Liver (tissue), 9 donors: ENCODE data around the gene SMIM29. TPM values are rescaled to one million over a fixed set of nuclear protein-coding genes. Genes with fewer than 3 reads are reported as not detected.

Experiments
- DNase-seq: peaks from one replicate; pipeline ENCODE4 v3.0.0-alpha.2; 2017; ENCODE audit warnings: low spot score
- H3K27ac ChIP-seq, 2 donors: one replicate each; pipeline ENCODE4 v1.7.0; 2013; ENCODE audit warnings: inconsistent platforms in 2 of 2, low read length in 2 of 2, control low read depth in 1 of 2, low read depth in 1 of 2, mild to moderate bottlenecking in 1 of 2
- H3K27me3 ChIP-seq, 4 donors: one replicate each; pipeline versions ENCODE4 v1.6.1 to v1.7.0; 2013; ENCODE audit warnings: low read length in 3 of 4, inconsistent platforms in 1 of 4, mild to moderate bottlenecking in 1 of 4, moderate library complexity in 1 of 4; ENCODE audit not compliant: control insufficient read depth in 4 of 4, insufficient read depth in 4 of 4
- H3K36me3 ChIP-seq, 4 donors: one replicate each; pipeline versions ENCODE4 v1.6.1 to v1.7.0; 2013; ENCODE audit warnings: low read length in 3 of 4, mild to moderate bottlenecking in 3 of 4, low read depth in 1 of 4, moderate library complexity in 1 of 4; ENCODE audit not compliant: control insufficient read depth in 4 of 4, insufficient read depth in 3 of 4
- H3K4me1 ChIP-seq, 4 donors: one replicate each; pipeline versions ENCODE4 v1.6.1 to v1.7.0; 2013; ENCODE audit warnings: low read length in 3 of 4, mild to moderate bottlenecking in 3 of 4, moderate library complexity in 1 of 4; ENCODE audit not compliant: control insufficient read depth in 4 of 4, insufficient read depth in 4 of 4
- H3K4me3 ChIP-seq, 3 donors: one replicate each; pipeline versions ENCODE4 v1.6.1 to v1.7.0; 2013; ENCODE audit warnings: low read length in 3 of 3, control low read depth in 1 of 3, low read depth in 1 of 3, mild to moderate bottlenecking in 1 of 3
- H3K9ac ChIP-seq, 2 donors: one replicate each; pipeline ENCODE4 v1.7.0; 2013; ENCODE audit warnings: low read length in 2 of 2, mild to moderate bottlenecking in 2 of 2, moderate library complexity in 2 of 2, control low read depth in 1 of 2, low read depth in 1 of 2
- H3K9me3 ChIP-seq, 4 donors: one replicate each; pipeline versions ENCODE4 v1.6.1 to v1.7.0; 2013; ENCODE audit warnings: low read length in 3 of 4; ENCODE audit not compliant: control insufficient read depth in 4 of 4
- EGR1 ChIP-seq, 2 donors: IDR thresholded peaks; 2 replicates each; pipeline ENCODE4 v1.6.1; 2016 to 2018; ENCODE audit warnings: antibody characterized with exemption in 2 of 2, low read depth in 2 of 2
- GABPA ChIP-seq, 2 donors: IDR thresholded peaks in 1 of 2; conservative IDR thresholded peaks in 1 of 2; 2 replicates each; pipeline ENCODE4 v1.6.1; 2016; ENCODE audit warnings: antibody characterized with exemption in 2 of 2, mild to moderate bottlenecking in 1 of 2, moderate library complexity in 1 of 2
- HNF4G ChIP-seq: IDR thresholded peaks from 2 replicates; pipeline ENCODE4 v1.6.1; 2016; ENCODE audit warnings: antibody characterized with exemption
- JUND ChIP-seq, 2 donors: IDR thresholded peaks; 2 replicates each; pipeline ENCODE4 v1.6.1; 2016; ENCODE audit warnings: antibody characterized with exemption in 2 of 2
- NR2F2 ChIP-seq: IDR thresholded peaks from 2 replicates; pipeline ENCODE4 v1.6.1; 2016; ENCODE audit warnings: antibody characterized with exemption
- RAD21 ChIP-seq, 2 donors: IDR thresholded peaks; 2 replicates each; pipeline ENCODE4 v1.6.1; 2016; ENCODE audit warnings: antibody characterized with exemption in 2 of 2, mild to moderate bottlenecking in 2 of 2
- TAF1 ChIP-seq: conservative IDR thresholded peaks from 2 replicates; pipeline ENCODE4 v1.6.1; 2016; ENCODE audit warnings: antibody characterized with exemption, mild to moderate bottlenecking
- YY1 ChIP-seq: IDR thresholded peaks from 2 replicates; pipeline ENCODE4 v1.6.1; 2016; ENCODE audit warnings: antibody characterized with exemption, mild to moderate bottlenecking
- WGBS: extraction: QIAGEN DNeasy Blood & Tissue Kit; methylation state at CpG from one replicate; pipeline ENCODE4 v1.1.7; 2013; 5-methylcytosine and 5-hydroxymethylcytosine counted together
- polyA plus RNA-seq, 2 donors: library from polyadenylated mRNA; stranded (reverse) in 1 of 2; unstranded in 1 of 2; fragments of 200-250 nt in 1 of 2; fragments of >200 nt in 1 of 2; fragmentation: Nextera tagmentation in 1 of 2; extraction: Ambion mirVana in 1 of 2; gene quantifications; one replicate each; pipeline versions ENCODE4 v1.2.1 to v1.2.3, GENCODE V29; 2013 to 2015
- total RNA-seq, 2 donors: library from RNA; depleted of rRNA; stranded (reverse); fragments of >200 nt; gene quantifications; one replicate each; pipeline ENCODE4 v1.2.3, GENCODE V29; 2014
- TF ChIP-seq, protein P1 (sequence below): IDR thresholded peaks from 2 replicates; pipeline ENCODE4 v1.6.1; 2016; ENCODE audit warnings: antibody characterized with exemption
- TF ChIP-seq, protein P2 (sequence below): IDR thresholded peaks from 2 replicates; pipeline ENCODE4 v1.6.1; 2016; ENCODE audit warnings: antibody characterized with exemption, mild to moderate bottlenecking
- TF ChIP-seq, protein P3 (sequence below): IDR thresholded peaks from 2 replicates; pipeline ENCODE4 v1.6.1; 2016; ENCODE audit warnings: antibody characterized with exemption
- donor health status: healthy.
- donor health status: healthy.
- donor health status: healthy.
- donor health status: healthy.
- donor health status: healthy.

SMIM29 gene
- total and polyA plus RNA-seq, 4 donors = 2.4 to 11.3 (median 6.7) TPM

DNA sequence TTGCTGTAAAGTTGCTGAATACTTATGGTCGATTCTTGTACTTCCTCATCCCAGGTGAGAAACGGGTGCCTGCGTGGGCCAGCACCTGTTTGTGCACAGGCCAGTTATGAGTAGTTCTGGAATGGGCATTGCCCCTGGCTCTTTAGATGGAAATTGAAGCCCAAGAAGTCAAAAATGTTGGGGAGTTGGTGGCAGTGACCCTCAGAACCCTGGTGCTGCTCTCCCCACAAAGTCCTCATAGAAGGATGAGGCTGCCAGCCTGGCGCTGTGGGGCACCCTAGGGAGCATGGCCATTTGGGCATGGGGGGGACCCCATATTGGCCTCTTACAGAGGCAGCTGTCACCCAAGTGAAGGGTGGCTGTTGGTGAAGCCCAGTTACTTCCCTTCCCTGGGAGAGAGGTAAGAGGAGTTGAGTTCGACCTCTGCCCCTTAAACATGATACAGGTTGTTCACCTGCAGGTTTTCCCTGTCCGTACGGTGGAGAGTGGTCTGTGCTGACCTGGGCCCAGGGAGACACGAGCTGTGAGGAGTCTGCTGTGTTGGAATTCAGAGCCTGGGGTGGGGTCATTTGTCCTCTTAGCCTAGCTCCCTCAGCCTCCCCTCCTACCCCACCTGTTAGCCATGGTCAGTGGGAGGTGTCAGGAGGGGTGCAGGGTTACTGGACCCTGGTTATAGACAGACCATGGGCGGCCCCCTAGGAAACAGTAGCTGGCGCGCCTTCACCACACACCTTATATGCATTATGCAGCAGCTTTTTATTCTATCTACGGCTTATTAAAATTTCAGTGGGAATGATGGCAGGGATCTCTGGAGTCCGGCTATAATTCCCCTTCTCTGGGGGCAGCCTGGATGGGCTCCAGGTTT is 7.2 kb downstream of the SMIM29 start:
- Histone ChIP-seq H3K27ac (no peak overlapping the region), H3K36me3 (peaks cover 0 to 17% (median 6%) of the 10 kb centered on the region in 4 donors), H3K4me1 (peaks cover 0 to 12% (median 7%) of the 10 kb centered on the region in 4 donors), H3K9ac (no peak overlapping the region), H3K4me3 (no peak overlapping the region), H3K9me3 (no peaks in the 10 kb centered on the region), H3K27me3 (no peaks in the 10 kb centered on the region)
- TF ChIP-seq, protein P1, sequence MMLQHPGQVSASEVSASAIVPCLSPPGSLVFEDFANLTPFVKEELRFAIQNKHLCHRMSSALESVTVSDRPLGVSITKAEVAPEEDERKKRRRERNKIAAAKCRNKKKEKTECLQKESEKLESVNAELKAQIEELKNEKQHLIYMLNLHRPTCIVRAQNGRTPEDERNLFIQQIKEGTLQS = no peak
- TF ChIP-seq TAF1 (no peak), EGR1 (IDR thresholded peaks at IDR 0.05; ENCODE audit: low read depth in 2 of 2) (no peak), JUND (IDR thresholded peaks at IDR 0.05) (no peak), YY1 (no peak), HNF4G (no peak), RAD21 (IDR thresholded peaks at IDR 0.05) (no peak), NR2F2 (no peak)
- TF ChIP-seq, protein P2, sequence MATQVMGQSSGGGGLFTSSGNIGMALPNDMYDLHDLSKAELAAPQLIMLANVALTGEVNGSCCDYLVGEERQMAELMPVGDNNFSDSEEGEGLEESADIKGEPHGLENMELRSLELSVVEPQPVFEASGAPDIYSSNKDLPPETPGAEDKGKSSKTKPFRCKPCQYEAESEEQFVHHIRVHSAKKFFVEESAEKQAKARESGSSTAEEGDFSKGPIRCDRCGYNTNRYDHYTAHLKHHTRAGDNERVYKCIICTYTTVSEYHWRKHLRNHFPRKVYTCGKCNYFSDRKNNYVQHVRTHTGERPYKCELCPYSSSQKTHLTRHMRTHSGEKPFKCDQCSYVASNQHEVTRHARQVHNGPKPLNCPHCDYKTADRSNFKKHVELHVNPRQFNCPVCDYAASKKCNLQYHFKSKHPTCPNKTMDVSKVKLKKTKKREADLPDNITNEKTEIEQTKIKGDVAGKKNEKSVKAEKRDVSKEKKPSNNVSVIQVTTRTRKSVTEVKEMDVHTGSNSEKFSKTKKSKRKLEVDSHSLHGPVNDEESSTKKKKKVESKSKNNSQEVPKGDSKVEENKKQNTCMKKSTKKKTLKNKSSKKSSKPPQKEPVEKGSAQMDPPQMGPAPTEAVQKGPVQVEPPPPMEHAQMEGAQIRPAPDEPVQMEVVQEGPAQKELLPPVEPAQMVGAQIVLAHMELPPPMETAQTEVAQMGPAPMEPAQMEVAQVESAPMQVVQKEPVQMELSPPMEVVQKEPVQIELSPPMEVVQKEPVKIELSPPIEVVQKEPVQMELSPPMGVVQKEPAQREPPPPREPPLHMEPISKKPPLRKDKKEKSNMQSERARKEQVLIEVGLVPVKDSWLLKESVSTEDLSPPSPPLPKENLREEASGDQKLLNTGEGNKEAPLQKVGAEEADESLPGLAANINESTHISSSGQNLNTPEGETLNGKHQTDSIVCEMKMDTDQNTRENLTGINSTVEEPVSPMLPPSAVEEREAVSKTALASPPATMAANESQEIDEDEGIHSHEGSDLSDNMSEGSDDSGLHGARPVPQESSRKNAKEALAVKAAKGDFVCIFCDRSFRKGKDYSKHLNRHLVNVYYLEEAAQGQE = no peak
- TF ChIP-seq, protein P3, sequence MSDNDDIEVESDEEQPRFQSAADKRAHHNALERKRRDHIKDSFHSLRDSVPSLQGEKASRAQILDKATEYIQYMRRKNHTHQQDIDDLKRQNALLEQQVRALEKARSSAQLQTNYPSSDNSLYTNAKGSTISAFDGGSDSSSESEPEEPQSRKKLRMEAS = no peak
- DNase-seq = no peak
- WGBS = 96% methylated on average over 13 of the region's 13 CpGs

DNA sequence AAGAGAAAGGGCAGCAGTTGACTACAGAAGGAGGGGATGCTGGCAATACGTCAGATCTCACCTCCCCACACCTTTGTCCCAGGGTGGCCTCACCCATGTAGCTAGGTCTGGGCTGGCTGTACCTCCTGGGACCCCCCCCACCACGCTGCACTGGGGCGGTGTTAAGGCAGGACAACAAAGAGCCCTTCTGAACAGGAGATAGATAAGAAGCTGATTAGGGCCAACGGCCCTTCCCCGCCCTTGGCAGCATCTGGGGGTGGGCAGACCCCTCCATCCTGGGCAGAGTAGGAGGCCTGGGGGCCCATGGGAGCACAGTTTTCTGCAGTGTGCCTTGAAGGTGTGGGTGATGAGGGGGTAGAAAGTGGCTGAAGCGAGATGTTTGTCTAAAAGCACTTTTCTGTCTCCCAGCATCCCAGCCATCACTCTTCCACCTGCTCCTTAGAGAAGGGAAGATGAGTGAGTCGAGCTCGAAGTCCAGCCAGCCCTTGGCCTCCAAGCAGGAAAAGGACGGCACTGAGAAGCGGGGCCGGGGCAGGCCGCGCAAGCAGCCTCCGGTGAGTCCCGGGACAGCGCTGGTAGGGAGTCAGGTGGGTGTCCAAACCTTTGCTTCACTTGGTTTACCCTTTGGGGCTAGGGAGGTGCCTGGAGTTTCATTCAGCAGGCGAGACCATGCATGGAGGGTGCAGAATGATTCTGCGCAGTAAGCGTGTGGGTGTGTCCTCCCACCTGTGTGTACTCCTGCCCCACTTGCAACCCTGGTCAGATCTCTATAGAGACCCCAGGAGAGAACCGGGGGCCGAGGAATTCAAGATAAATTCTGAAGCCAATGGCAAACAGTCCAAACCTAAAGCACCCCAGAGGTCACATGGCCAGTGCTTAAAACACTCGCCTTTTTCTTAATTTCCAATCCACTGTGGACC is 8.2 kb downstream of the SMIM29 start:
- WGBS = 90% methylated on average over 22 of the region's 22 CpGs
- TF ChIP-seq YY1 (no peak), GABPA (IDR thresholded peaks at IDR 0.05 in 1 of 2, conservative IDR thresholded peaks at IDR 0.05 in 1 of 2) (no peak), TAF1 (no peak)
- TF ChIP-seq, protein P2 = no peak
- TF ChIP-seq, protein P1 = no peak
- no peak for DNase-seq
- no peaks in the 10 kb centered on the region for H3K9me3 ChIP-seq
- no peaks in the 10 kb centered on the region for H3K27me3 ChIP-seq
- peaks cover 0 to 12% (median 9%) of the 10 kb centered on the region in 4 donors for H3K4me1 ChIP-seq
- H3K9ac ChIP-seq = no peak overlapping the region
- H3K36me3 ChIP-seq = peaks cover 0 to 17% (median 6%) of the 10 kb centered on the region in 4 donors
- H3K4me3 ChIP-seq = no peak overlapping the region
- no peak overlapping the region for H3K27ac ChIP-seq
